HL-60 (cell line): ENCODE measurements around the gene COPS7A.
"Not testable (repeated sequence)": the region's sequence is repeated elsewhere in the genome, so short reads cannot be mapped to it uniquely, and the experiment has no call there.

Source experiments
- CTCF ChIP-seq: IDR thresholded peaks from one replicate; pipeline ENCODE4 v1.5.1; 2011; ENCODE audit warnings: low read length, control low read depth, inconsistent platforms; ENCODE audit not compliant: insufficient read depth
- GABPA ChIP-seq: IDR thresholded peaks from 2 replicates; pipeline ENCODE4 v1.6.1; 2012; ENCODE audit warnings: low read depth
- POLR2AphosphoS5 ChIP-seq: IDR thresholded peaks from 2 replicates; pipeline ENCODE4 v1.6.1; 2012; ENCODE audit warnings: low read depth
- SPI1 ChIP-seq: IDR thresholded peaks from 2 replicates; pipeline ENCODE4 v1.6.1; 2012; ENCODE audit warnings: low read depth, mild to moderate bottlenecking, borderline replicate concordance
- TF ChIP-seq, protein P1 (sequence below): IDR thresholded peaks from 2 replicates; pipeline ENCODE4 v1.6.1; 2012; ENCODE audit warnings: low read depth; ENCODE audit not compliant: insufficient replicate concordance

GRCh38 chr12:6743300-6743699, 19.5 kb downstream of the COPS7A start:
- TF ChIP-seq CTCF, POLR2AphosphoS5, GABPA, SPI1: not testable (repeated sequence)
- TF ChIP-seq, protein P1, sequence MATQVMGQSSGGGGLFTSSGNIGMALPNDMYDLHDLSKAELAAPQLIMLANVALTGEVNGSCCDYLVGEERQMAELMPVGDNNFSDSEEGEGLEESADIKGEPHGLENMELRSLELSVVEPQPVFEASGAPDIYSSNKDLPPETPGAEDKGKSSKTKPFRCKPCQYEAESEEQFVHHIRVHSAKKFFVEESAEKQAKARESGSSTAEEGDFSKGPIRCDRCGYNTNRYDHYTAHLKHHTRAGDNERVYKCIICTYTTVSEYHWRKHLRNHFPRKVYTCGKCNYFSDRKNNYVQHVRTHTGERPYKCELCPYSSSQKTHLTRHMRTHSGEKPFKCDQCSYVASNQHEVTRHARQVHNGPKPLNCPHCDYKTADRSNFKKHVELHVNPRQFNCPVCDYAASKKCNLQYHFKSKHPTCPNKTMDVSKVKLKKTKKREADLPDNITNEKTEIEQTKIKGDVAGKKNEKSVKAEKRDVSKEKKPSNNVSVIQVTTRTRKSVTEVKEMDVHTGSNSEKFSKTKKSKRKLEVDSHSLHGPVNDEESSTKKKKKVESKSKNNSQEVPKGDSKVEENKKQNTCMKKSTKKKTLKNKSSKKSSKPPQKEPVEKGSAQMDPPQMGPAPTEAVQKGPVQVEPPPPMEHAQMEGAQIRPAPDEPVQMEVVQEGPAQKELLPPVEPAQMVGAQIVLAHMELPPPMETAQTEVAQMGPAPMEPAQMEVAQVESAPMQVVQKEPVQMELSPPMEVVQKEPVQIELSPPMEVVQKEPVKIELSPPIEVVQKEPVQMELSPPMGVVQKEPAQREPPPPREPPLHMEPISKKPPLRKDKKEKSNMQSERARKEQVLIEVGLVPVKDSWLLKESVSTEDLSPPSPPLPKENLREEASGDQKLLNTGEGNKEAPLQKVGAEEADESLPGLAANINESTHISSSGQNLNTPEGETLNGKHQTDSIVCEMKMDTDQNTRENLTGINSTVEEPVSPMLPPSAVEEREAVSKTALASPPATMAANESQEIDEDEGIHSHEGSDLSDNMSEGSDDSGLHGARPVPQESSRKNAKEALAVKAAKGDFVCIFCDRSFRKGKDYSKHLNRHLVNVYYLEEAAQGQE, result not testable (repeated sequence)
